GM19351 (cell line): ENCODE measurements around the gene C11orf21.
"Not testable (repeated sequence)": the region's sequence is repeated elsewhere in the genome, so short reads cannot be mapped to it uniquely, and the experiment has no call there.

Experiments
- ATAC-seq: cut with Tn5 transposase; IDR thresholded peaks from one replicate; pipeline ENCODE4 v1.9.1; 2021; ENCODE audit warnings: mild to moderate bottlenecking, moderate library complexity; ENCODE audit not compliant: unreplicated experiment

C11orf21 gene

DNA sequence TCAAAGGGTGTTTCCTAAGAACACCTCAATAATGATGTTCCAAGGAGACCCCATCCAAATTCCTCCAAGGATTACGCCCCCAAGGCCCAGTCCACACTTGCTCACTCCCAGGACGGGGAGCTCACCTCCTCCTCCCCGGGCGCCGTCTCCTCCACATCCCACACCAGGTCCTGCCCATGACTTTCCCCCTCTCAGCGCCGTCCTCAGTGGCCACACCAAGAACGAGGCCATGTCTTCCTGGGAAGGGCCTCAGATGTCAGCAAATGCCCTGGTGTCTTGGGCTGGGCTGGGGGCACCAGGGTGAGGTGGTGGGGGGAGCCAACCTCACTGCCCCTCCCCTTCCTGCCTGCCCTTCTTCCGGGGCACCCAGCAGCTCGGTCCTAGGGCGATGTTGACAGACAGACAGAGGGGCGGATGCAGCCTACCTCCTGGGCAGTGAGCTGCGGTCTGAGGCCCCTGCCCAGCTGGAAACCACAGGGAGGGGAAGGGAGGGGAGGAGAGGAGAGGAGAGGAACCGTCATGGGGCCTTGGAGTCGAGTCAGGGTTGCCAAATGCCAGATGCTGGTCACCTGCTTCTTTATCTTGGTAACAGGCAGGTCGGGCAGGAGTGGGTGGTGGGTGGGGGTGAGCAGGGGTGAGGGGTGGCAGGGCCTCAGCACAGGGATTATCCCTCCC lies at the start of gene C11orf21, which contains the start of gene TSPAN32:
Gene C11orf21, minus strand, starts transcription at position 288 of the 675 bp plus-strand sequence. Its CDS starts 110 bp downstream, at position 178.
Gene TSPAN32, plus strand, starts transcription at position 383 of the 675 bp plus-strand sequence. Its CDS starts 137 bp downstream, at position 520.
- ATAC-seq = no peak

DNA sequence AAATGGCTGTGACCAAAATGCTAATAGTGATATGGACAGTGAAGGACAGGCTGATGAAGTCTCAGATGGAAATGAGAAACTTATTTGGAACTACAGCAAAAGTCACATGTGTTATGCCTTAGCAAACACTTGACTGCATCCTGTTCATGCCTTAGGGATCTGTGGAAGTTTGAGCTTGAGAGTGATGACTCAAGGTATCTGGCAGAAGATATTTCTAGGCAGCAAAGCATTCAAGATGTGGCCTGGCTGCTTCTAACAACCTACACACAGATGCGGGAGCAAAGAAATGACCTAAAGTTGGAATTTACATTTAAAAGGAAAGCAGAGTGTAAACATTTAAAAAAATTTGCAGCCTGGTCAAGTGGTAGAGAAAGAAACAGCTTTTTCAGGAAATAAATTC lies 47.3 kb upstream of the C11orf21 start:
- ATAC-seq = no peak

DNA sequence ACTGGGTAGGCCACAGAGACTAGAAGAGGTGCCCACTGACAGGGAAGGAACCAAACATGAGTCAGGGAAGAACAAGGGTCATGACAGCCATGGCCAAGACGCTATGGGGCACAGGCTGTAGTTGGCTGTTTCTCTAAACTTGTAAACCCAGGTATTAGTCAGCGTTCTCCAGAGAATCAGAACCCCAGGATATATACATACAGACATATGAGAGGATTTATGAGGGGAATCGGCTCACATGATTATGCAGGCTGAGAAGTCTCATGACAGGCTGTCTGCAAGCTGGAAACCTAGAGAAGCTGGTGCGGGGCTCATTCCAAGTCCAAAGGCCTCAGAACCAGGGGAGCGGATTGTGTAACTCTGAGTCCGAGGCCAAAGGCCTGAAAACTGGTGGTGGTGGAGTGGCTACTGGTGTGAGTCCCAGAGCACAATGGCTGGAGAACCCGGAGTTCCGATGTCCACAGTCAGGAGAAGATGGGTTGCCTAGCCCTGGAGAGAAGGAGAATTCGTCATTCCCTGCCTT lies 45.7 kb upstream of the C11orf21 start:
- no peak for ATAC-seq

DNA sequence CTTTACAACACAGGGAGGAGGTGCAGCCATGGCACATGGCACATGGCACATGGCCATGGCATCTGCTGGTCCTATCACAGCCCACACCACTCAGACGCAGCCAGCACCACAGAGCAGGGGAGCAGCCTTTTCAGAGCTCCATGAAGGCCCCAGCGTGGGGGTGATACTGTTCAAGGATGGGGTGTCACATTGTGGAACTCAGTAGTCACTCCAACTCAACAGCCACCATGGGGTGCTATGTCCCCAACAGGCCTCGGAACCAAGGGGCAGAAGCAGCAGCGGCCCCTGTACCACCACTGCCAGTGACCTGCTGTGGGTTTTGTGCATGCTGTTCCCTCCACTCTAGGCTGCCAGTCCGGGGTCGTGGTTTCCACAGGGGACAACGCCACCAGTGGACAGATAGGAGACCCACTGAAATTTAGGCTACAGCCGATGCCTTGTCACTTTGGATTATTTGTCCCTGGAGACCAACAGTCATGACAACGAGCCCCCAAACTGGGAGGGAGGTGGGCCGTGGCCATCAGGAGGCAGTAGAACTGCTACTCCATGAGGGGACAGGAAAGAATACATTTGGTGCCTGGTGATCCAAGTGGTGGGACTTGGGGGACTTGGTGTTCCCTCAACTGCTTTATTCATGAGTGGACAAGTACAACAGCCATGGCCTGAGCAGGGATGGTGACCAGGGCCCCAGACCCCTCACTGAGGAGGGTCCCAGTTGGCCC lies 45.0 kb upstream of the C11orf21 start:
- ATAC-seq = no peak

DNA sequence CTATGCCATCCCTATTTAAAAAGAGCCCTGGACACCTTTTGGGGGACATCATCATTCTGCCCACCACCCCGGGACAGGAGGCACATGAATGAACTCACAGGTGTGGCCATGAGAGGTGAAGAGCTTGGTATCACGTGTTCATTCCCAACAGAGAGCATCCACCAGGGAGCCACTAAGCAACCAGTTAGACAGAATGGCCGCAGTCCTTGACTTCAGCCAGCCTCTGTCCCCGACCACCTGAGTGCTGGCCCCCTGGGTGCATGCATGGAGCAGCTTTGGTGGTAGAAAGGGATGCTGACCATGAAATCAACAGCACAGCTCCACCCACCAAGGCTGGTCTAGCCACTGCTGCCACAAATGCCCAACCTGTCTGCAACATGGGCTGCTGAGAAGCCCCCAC lies 44.3 kb upstream of the C11orf21 start:
- no peak for ATAC-seq

DNA sequence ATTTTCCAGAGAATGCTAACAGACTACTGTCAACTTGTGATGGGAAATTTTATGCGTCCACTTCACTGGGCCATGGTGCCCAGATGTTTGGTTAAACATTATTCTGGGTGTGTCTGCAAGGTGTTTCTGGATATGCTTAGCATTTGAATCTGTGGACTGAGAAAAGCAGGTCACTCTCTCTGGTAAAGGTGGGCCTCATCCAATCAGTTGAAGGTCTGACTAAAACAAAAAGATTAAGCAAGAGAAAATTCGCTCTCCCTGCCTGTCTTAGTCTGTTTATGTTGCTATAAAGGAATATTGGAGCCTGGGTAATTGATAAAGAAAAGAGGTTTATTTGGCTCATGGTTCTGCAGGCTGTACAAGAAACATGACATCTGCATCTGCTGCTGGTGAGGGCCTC lies 43.3 kb upstream of the C11orf21 start:
- ATAC-seq = no peak

DNA sequence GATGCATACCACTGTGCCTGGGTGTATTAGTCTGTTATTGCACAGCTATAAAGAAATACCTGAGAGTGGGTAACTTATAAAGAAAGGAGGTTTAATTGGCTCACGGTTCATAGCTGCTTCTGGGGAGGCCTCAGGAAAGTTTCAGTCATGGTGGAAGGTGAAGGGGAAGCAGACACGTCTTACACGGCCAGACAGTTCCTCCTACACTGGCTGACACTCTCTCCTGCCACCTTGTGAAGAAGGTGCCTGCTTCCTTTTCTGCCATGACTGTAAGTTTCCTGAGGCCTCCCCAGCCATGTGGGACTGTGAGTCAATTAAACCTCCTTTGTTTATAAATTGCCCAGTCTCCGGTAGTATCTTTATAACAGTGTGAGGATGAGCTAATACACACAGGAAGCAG lies 41.8 kb upstream of the C11orf21 start:
- ATAC-seq = no peak

DNA sequence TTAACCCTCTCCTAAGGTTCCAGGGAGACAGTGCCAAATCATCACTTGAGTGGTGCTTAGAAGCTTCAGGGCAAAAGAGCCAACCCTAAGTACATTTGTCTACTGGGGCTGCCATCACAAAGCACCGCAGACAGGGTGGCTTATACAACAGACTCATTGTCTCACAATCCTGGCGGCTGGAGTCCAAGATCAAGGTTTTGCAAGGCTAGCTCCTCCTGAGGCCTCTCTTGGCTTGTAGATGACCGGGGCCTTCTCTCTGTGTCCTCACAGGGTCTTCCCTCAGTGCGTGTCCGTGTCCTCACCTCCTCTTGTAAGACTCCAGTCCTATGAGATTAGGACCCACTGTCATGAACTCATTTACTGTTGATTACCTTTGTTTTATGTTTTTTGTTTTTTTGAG lies 41.3 kb upstream of the C11orf21 start:
- ATAC-seq = no peak

DNA sequence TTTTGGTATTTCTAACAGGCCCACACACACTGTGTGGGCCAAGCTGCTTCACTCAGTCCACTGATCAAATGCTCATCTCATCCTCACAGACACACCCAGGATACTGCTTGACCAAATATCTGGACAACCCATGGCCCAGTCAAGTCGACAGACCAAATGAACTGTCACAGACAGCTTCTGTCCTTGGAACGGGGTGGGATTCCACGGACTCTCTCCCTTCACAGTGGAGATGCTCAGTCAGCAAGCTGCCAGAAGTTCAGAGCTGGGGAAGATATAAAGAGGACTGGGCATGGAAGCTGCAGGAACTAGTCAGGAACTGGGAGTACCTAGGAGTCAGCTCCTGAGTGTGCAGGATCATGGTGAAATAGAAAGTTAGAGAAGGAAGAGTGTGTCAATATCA lies 40.8 kb upstream of the C11orf21 start:
- ATAC-seq = no peak

DNA sequence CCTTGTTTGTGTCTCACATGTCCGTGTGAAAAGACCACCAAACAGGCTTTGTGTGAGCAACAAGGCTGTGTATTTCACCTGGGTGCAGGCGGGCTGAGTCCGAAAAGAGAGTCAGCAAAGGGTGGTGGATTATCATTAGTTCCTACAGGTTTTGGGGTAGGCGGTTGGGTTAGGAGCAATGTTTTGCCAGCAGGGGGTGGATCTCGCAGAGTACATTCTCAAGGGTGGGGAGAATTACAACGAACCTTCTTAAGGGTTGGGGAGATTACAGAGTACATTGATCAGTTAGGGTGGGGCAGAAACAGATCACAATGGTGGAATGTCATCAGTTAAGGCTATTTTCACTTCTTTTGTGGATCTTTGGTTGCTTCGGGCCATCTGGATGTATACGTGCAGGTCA lies 37.0 kb upstream of the C11orf21 start:
- not testable (repeated sequence) for ATAC-seq

DNA sequence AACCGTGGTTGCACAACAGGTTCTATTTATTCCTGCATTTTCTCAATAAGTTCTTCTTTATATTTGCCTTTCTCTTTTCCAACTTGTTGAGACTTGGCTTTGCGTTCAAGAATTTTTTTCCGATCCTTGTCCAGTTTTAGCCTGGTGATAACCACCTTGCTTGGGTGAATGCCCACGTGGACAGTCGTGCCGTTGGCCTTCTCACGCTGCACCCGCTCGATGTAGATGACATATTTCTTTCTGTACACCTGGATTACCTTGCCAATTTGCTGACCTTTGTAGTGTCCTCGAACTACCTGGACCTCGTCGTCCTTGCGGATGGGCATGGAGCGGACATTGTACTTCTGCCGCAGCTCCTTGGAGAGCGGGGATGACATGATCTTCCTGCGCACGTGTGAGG lies 33.6 kb upstream of the C11orf21 start:
- ATAC-seq = not testable (repeated sequence)

DNA sequence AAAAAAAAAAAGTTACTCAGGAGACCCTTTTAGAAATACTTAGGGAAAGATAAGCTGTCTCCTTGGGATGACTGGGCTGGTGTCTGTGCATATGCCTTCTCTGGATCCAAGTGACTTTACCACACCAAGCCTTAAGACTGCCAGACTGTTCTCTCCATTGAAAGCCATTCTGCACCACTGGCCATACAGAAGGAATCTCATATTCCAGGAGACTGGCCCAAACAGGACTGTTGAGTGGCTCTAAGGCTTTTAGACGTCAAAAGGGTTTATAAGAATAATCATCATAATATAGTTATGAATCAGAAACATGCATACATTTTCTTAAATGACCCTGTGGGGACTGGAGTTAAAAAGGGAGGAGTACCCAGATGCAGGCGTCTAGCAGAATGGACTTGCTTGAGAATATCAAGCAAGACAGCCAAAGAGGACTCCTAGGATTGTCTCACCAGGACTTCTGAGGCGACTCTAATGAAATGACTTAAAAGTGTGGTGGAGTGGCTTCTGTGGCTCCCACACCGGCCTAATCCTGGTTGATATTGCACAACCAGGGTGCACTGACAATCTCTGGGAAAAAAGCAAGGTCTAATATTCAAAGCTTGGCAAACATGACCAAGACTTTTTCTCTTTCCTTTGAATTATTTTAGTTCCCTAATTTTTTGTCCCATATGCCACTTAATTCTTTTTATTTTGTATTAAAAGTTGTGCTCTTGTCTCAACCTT lies 31.9 kb upstream of the C11orf21 start:
- not testable (repeated sequence) for ATAC-seq

DNA sequence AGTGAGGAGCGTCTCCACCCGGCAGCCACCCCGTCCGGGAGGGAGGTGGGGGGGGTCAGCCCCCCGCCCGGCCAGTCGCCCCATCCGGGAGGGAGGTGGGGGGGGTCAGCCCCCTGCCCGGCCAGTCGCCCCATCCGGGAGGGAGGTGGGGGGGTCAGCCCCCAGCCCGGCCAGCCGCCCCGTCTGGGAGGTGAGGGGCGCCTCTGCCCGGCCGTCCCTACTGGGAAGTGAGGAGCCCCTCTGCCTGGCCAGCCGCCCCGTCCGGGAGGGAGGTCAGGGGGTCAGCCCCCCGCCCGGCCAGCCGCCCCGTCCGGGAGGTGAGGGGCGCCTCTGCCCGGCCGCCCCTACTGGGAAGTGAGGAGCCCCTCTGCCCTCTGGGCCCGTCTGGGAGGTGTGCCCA lies 30.9 kb upstream of the C11orf21 start:
- ATAC-seq = not testable (repeated sequence)

DNA sequence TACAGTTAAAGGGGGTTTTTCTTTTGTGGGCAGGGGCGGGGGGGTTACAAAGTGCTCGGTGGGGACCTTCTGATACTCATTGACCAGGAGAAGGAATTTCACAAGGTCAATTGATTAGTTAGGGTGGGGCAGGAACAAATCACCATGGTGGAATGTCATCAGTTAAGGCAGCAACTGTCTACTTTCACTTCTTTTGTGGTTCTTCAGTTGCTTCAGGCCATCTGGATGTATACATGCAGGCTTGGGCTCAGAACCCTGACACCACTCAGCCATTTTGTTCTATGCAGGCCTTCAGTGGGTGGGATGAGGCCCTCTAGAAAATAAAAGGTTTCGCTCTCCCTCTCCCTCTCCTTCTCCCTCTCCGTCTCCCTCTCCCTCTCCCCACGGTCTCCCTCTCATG lies 29.7 kb upstream of the C11orf21 start:
- no peak for ATAC-seq

DNA sequence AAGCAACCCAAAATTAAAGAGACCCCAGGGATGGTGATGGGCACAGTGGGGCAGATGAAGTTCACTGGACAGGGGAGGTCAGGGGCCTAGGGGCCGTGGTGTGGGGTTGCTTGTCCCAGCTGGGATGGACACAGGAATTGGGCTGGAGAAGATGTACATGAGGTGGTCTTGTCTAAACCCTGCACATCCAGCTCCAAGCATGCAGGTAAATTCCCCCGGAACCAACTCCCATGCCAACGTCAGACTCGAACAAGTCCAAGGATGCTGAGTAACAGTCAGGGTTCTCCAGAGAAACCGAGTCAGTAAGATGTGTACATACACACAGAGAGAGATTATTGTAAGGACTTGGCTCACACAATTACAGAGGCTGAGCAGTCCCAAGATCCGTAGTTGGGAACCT lies 29.0 kb upstream of the C11orf21 start:
- ATAC-seq = no peak

DNA sequence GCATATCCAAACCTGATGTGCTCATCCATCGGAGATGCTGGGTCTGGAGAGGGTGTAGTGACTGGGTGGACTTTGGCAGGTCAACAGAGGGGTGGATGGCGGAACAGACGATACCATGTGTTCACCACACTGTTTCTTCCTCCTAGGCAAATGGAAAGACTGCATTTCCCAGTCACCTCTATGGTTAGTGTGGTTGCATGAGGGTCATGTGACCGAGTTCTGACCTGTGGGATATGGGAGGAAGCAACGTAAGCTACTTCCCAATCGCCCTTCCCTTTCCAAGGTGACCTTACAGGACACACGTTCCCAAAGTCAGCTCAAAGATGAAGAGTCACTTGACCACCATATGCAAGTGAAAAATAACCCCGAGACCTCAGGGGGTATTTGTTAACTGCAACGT lies 27.8 kb upstream of the C11orf21 start:
- ATAC-seq = no peak

DNA sequence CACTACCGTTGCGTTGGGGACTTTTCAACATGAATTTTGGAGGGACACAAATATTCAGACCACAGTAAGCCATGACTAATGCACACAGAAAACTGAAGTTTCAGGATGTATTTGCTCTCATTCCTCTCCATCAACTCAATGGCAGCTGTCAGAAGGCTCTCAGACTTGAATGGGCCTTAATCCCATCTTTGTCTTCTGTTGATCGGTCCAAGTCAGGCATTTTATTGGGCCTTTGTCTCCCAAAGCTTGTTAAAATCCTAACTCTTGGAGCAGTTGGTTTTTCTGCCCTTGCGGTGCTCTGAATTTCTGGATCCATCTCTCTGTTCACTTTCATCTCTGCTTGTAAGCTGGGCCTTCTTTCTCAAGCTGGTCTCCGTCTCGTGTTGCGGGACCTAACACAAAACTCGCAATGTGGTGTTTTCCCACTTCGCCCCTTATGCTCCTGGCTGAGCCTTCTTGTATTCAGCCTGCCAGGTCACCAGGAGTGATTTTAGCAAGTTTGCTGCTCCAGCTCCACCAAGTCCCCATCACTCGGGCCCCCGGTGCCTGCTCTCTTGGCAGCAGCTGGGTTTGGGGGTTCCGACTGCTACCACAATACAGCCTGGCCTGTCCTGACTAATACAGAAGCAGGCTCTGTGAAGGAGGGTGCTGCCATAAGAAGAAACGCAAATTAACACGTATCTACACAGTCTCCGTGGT lies 27.1 kb upstream of the C11orf21 start:
- no peak for ATAC-seq

DNA sequence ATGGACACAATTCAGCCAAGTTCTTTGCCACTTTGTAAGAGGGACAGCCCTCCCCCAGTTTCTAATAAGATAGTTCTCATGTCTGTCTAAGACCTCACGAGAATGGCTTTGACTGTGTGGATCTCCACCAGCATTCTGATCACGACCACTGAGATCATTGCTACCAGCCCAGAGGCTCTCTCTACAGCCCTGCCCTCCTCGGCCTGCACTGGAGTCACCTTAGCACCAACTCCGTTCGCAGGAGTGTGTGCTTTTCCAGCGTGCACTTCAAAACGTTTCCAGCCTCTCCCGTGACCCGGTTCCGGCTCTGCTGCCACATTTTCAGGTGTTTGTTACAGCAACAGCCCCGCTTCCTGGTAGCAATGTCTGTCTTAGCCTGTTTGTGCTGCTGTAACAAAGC lies 26.3 kb upstream of the C11orf21 start:
- no peak for ATAC-seq

DNA sequence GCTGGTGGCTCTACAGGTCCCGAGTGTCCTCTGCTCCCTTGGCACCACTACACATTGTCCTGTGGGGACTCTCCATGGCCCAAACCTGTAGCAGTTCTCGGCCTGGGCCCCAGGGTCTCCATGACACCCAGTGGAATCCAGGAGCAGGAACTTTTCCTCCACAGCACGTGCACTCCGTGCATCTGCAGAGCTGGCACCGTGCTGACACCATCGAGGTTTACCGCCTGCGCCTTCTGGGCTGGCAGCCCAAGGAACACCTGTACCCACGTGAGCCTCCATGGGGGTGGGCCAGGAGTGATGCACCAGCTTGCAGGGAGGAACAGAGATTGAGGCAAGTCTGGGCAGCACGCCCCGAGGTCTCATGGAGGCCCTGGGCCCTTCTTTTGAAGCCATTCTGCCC lies 25.3 kb upstream of the C11orf21 start:
- ATAC-seq = no peak

DNA sequence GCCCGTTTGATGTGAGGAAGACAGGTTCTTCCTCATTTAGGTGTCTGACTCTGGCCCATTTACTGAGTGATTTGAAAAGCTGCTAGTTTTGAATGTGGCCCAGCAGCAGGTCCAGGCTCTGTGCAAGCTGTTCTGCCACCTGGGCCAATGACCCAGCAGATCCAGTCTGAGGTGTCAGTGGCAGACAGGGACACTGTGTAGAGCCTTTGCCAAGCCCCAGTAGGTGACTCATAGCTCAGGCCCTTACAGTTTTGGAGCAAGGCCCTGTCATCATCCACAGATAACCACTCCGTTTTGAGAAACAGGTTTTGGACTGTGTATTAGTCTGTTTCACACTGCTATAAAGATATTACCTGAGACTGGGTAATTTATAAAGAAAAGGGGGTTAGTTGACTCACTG lies 24.0 kb upstream of the C11orf21 start:
- ATAC-seq = no peak

DNA sequence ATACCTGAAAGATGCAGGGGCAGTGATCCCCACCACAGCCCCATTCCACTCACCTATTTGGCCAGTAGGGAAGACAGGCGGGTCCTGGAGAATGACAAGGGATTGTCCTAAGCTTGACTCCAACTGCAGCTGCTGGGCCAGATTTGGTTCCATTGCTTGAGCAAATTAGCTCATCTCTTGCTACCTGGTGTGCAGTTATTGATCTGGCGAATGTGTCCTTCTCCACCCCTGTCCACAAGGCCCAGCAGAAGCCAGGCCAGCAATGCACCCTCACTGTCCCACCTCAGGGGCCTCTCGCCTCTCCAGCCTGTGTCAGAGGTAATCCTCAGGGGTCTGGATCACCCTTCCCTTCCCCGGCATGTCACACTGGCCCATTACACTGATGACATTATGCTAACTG lies 23.4 kb upstream of the C11orf21 start:
- ATAC-seq = no peak
